ENCODE results near the gene CEP70.
"Not testable (repeated sequence)": the region's sequence is repeated elsewhere in the genome, so short reads cannot be mapped to it uniquely, and the experiment has no call there.

CEP70 gene

DNA sequence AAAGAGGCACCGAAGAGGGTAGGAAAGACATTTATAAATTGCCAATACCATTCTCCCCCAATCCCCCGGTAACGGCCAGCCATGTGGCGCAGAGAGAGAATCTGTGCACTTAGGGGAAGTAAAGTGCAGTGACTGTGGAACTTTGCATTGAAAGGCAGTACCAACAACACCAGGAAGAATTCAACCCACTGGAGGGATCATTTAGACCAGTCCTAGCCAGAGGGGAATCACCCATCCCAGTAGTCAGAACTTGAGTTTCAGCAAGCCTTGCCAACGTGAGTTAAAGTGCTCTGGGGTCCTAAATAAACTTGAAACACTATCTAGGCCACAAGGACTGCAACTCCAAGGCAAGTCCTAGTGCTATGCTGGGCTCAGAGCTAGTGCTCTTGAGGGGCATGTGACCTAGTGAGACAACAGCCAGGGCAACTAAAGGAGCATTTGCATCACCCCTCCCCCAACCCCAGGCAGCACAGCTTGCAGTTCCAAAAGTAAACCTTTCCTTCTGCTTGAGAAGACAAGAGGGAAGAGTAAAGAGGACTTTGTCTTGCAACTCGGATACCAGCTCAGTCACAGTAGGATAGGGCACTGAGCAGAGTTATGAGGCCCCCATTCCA, 15.0 kb downstream of the CEP70 start:
- no peak for TF ChIP-seq CTCF (IDR thresholded peaks at IDR 0.05; ENCODE audit: unreplicated experiment in 3 of 3)
- no peak overlapping the region for H3K4me3 Mint-ChIP-seq
- no peaks in the 10 kb centered on the region for H3K27me3 Mint-ChIP-seq (ENCODE audit: low read depth)
- peaks cover 65% of the 10 kb centered on the region for H3K36me3 Mint-ChIP-seq (ENCODE audit: low read depth)
- H3K9me3 Mint-ChIP-seq = peaks cover 29% of the 10 kb centered on the region
- H3K4me1 Mint-ChIP-seq = no peaks in the 10 kb centered on the region
- H3K27ac Mint-ChIP-seq = no peak overlapping the region

DNA sequence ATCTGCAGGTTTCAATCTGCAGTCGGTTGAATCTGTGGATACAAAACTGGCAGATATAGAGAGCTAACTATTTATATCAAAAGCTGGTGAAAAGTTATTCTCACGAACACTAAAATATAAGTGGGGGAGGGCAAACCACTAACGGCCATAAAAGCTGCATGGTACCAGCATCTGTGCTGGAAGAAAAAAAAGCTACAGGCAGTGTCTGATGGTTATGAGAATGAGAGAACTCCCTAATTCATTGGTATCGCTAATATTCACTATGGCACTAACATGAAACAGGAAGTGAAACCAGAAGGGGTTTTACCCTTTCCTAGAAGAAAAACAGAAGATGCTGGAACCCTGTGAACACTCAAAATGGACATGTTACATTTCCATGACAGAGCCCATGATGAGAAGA, 15.9 kb downstream of the CEP70 start:
- no peak for TF ChIP-seq CTCF (IDR thresholded peaks at IDR 0.05; ENCODE audit: unreplicated experiment in 3 of 3)
- peaks cover 65% of the 10 kb centered on the region for H3K36me3 Mint-ChIP-seq (ENCODE audit: low read depth)
- no peak overlapping the region for H3K27ac Mint-ChIP-seq
- no peak overlapping the region for H3K4me3 Mint-ChIP-seq
- no peaks in the 10 kb centered on the region for H3K27me3 Mint-ChIP-seq (ENCODE audit: low read depth)
- H3K4me1 Mint-ChIP-seq = no peaks in the 10 kb centered on the region
- H3K9me3 Mint-ChIP-seq = peaks cover 31% of the 10 kb centered on the region

GRCh38 chr3:138573138-138573537, 20.9 kb downstream of the CEP70 start:
- Mint-ChIP-seq H3K4me3 (no peak overlapping the region), H3K36me3 (ENCODE audit: low read depth) (peaks cover 67% of the 10 kb centered on the region), H3K27ac (no peak overlapping the region), H3K9me3 (peaks cover 35% of the 10 kb centered on the region), H3K27me3 (ENCODE audit: low read depth) (no peaks in the 10 kb centered on the region), H3K4me1 (no peaks in the 10 kb centered on the region)
- no peak for TF ChIP-seq CTCF (IDR thresholded peaks at IDR 0.05; ENCODE audit: unreplicated experiment in 3 of 3)

DNA sequence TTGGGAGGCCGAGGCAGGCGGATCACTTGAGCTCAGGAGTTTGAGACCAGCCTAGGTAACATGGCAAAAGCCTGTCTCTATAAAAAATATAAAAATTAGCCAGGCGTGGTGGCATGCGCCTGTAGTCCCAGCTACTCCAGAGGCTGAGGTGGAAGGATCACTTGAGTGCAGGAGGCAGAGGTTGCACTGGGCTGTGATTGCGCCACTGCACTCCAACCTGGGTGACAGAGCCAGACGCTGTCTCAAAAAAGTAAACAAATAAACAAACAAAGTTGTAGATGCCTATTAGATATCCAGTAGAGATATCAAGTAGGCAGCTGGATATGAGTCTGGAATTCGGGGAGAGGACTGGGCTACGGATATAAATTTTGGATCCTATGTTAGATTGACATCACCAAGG, 24.4 kb downstream of the CEP70 start:
- Mint-ChIP-seq H3K9me3 (peaks cover 45% of the 10 kb centered on the region), H3K36me3 (ENCODE audit: low read depth) (peaks cover 79% of the 10 kb centered on the region)
- not testable (repeated sequence) for H3K27ac Mint-ChIP-seq; H3K4me1 Mint-ChIP-seq; H3K27me3 Mint-ChIP-seq (ENCODE audit: low read depth); H3K4me3 Mint-ChIP-seq

DNA sequence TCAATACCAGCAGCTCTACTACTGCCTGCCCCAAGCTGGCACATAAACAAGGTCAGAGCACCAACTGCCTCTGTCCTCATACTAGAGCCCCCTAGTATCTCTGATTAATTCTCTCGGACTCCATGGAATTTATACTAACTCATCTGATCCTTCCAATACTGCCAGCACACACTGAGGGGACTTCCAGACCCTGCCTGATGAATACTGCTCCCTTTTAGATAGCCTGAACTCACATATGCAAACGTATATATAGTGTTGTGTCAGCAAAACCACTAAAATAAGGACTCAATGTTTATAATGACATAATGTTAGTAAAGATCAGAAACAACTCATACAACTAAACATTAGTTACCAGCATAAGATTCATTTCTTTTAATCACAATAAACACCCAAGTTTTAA, 25.0 kb downstream of the CEP70 start:
- no peak for TF ChIP-seq CTCF (IDR thresholded peaks at IDR 0.05; ENCODE audit: unreplicated experiment in 3 of 3)
- Mint-ChIP-seq H3K9me3 (peaks cover 48% of the 10 kb centered on the region), H3K27me3 (ENCODE audit: low read depth) (no peaks in the 10 kb centered on the region), H3K27ac (no peak overlapping the region), H3K4me1 (no peaks in the 10 kb centered on the region), H3K36me3 (ENCODE audit: low read depth) (peaks cover 79% of the 10 kb centered on the region), H3K4me3 (no peak overlapping the region)

- no peak overlapping the region for H3K4me3 Mint-ChIP-seq
- no peaks in the 10 kb centered on the region for H3K27me3 Mint-ChIP-seq (ENCODE audit: low read depth)
- H3K9me3 Mint-ChIP-seq = peaks cover 54% of the 10 kb centered on the region
- H3K27ac Mint-ChIP-seq = no peak overlapping the region
- no peaks in the 10 kb centered on the region for H3K4me1 Mint-ChIP-seq
- peaks cover 78% of the 10 kb centered on the region for H3K36me3 Mint-ChIP-seq (ENCODE audit: low read depth)
- TF ChIP-seq CTCF (IDR thresholded peaks at IDR 0.05; ENCODE audit: unreplicated experiment in 3 of 3) = no peak
Measured at GRCh38 chr3:138567403-138567802, 26.7 kb downstream of the CEP70 start.

GRCh38 chr3:138566293-138566692, 27.8 kb downstream of the CEP70 start:
- Mint-ChIP-seq H3K36me3 (ENCODE audit: low read depth) (peaks cover 84% of the 10 kb centered on the region), H3K9me3 (peaks cover 57% of the 10 kb centered on the region)
- H3K4me1 Mint-ChIP-seq; H3K27ac Mint-ChIP-seq; H3K27me3 Mint-ChIP-seq (ENCODE audit: low read depth); H3K4me3 Mint-ChIP-seq: not testable (repeated sequence)

- Mint-ChIP-seq H3K9me3 (peaks cover 78% of the 10 kb centered on the region), H3K36me3 (ENCODE audit: low read depth) (peaks cover 98% of the 10 kb centered on the region)
- not testable (repeated sequence) for H3K4me3 Mint-ChIP-seq; H3K27ac Mint-ChIP-seq; H3K4me1 Mint-ChIP-seq; H3K27me3 Mint-ChIP-seq (ENCODE audit: low read depth)
Measured at GRCh38 chr3:138562902-138563301, 31.2 kb downstream of the CEP70 start.

Data from nephron (organoid).